SK-N-SH treated with all-trans-retinoic acid at 6 μM for 48 hours (cell line): Measurements from ENCODE around the gene HDAC8.
A peak's percentile ranks its signal among the peaks of the same experiment; 100 is the strongest.

Experiments used
- ATAC-seq: fragments of 200-7000 bp; cut with Tn5 transposase; 3 replicates; pipeline ENCODE4 v1.9.1; 2020; ENCODE audit warnings: mild to moderate bottlenecking, moderate library complexity
- ARNTL ChIP-seq: fragments of 450-650 bp; formaldehyde crosslinking; IDR thresholded peaks from 2 replicates; pipeline ENCODE4 v1.5.0; 2020; ENCODE audit warnings: low read depth, mild to moderate bottlenecking, moderate library complexity, borderline replicate concordance
- BACH2 ChIP-seq: fragments of 250-450 bp; sonication (Bioruptor Pico); IDR thresholded peaks from 2 replicates; pipeline ENCODE4 v1.9.0; 2021; ENCODE audit warnings: mild to moderate bottlenecking, borderline replicate concordance
- CSDC2 ChIP-seq: fragments of 250-450 bp; sonication (Bioruptor Pico); IDR thresholded peaks from 2 replicates; pipeline ENCODE4 v1.5.0; 2020; ENCODE audit warnings: mild to moderate bottlenecking, moderate library complexity
- ESRRG ChIP-seq: fragments of 250-450 bp; sonication (Bioruptor Pico); IDR thresholded peaks from 2 replicates; pipeline ENCODE4 v1.6.1; 2021; ENCODE audit warnings: mild to moderate bottlenecking
- GLIS3 ChIP-seq: fragments of 250-450 bp; sonication (Bioruptor Pico); IDR thresholded peaks from 2 replicates; pipeline ENCODE4 v1.5.0; 2020; ENCODE audit warnings: mild to moderate bottlenecking, moderate library complexity
- ISL1 ChIP-seq: fragments of 250-450 bp; sonication (Bioruptor Pico); IDR thresholded peaks from 2 replicates; pipeline ENCODE4 v2.1.2; 2022; ENCODE audit warnings: mild to moderate bottlenecking, moderate library complexity
- OSR1 ChIP-seq: fragments of 250-450 bp; sonication (Bioruptor Pico); IDR thresholded peaks from 2 replicates; pipeline ENCODE4 v1.8.0; 2022; ENCODE audit warnings: moderate library complexity, mild to moderate bottlenecking, inconsistent platforms
- PPARA ChIP-seq: fragments of 250-450 bp; sonication (Bioruptor Pico); IDR thresholded peaks from 2 replicates; pipeline ENCODE4 v1.5.0; 2020; ENCODE audit warnings: mild to moderate bottlenecking, borderline replicate concordance
- RARB ChIP-seq: fragments of 250-450 bp; sonication (Bioruptor Pico); IDR thresholded peaks from 2 replicates; pipeline ENCODE4 v1.8.0; 2021; ENCODE audit warnings: mild to moderate bottlenecking, moderate library complexity
- SNAI2 ChIP-seq: fragments of 250-450 bp; sonication (Bioruptor Pico); IDR thresholded peaks from 2 replicates; pipeline ENCODE4 v1.5.0; 2020; ENCODE audit warnings: mild to moderate bottlenecking, moderate library complexity
- TCF4 ChIP-seq: fragments of 250-450 bp; sonication (Bioruptor Pico); IDR thresholded peaks from 2 replicates; pipeline ENCODE4 v1.8.0; 2021; ENCODE audit warnings: mild to moderate bottlenecking, moderate library complexity, borderline replicate concordance
- TSHZ2 ChIP-seq: fragments of 250-450 bp; sonication (Bioruptor Pico); IDR thresholded peaks from 2 replicates; pipeline ENCODE4 v1.5.0; 2020; ENCODE audit warnings: mild to moderate bottlenecking, moderate library complexity
- ZC3H10 ChIP-seq: fragments of 250-450 bp; sonication (Bioruptor Pico); IDR thresholded peaks from 2 replicates; pipeline ENCODE4 v1.5.1; 2021; ENCODE audit warnings: mild to moderate bottlenecking, moderate library complexity
- ZFP3 ChIP-seq: fragments of 250-450 bp; sonication (Bioruptor Pico); IDR thresholded peaks from 2 replicates; pipeline ENCODE4 v1.5.0; 2020; ENCODE audit warnings: mild to moderate bottlenecking, moderate library complexity
- ZFP30 ChIP-seq: fragments of 450-650 bp; formaldehyde crosslinking; IDR thresholded peaks from 2 replicates; pipeline ENCODE4 v1.5.0; 2022; ENCODE audit warnings: mild to moderate bottlenecking, moderate library complexity
- ZNF565 ChIP-seq: fragments of 450-650 bp; formaldehyde crosslinking; conservative IDR thresholded peaks from 2 replicates; pipeline ENCODE4 v1.5.0; 2020; ENCODE audit warnings: low read depth, mild to moderate bottlenecking, moderate library complexity
- ZNF70 ChIP-seq: fragments of 450-650 bp; formaldehyde crosslinking; IDR thresholded peaks from 2 replicates; pipeline ENCODE4 v1.5.0; 2020; ENCODE audit warnings: mild to moderate bottlenecking, moderate library complexity
- ZNF8 ChIP-seq: fragments of 450-650 bp; formaldehyde crosslinking; IDR thresholded peaks from 2 replicates; pipeline ENCODE4 v1.5.0; 2020; ENCODE audit warnings: mild to moderate bottlenecking, moderate library complexity
- TF ChIP-seq, protein P1 (sequence below): fragments of 250-450 bp; sonication (Bioruptor Pico); IDR thresholded peaks from 2 replicates; pipeline ENCODE4 v1.5.1; 2021; ENCODE audit warnings: mild to moderate bottlenecking, moderate library complexity
- TF ChIP-seq, protein P2 (sequence below): fragments of 250-450 bp; sonication (Bioruptor Pico); IDR thresholded peaks from 2 replicates; pipeline ENCODE4 v1.5.1; 2020; ENCODE audit warnings: low read depth, mild to moderate bottlenecking, moderate library complexity

The HDAC8 gene

DNA sequence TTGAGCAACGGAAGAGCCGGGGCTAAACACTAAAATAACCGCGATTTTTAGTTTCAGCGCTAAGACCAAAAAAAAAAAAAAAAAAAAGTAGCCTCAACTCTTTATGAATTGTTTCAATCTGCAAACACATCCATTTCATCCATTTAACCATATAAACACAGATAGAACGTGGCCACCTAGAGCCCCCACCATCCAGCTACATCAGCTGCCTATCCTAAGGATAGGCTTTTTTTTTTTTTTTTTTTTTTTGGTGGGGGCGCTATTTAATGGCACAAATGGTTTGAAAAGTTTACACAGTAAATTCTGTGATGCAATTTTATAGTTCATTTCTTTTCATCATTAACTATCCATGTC lies 492 bp upstream of the HDAC8 start:
- TF ChIP-seq ZNF565 (CRISPR knock-in tag), result no peak
- no peak for TF ChIP-seq CSDC2 (CRISPR knock-in tag)
- TF ChIP-seq RARB (CRISPR knock-in tag), result no peak
- no peak for TF ChIP-seq ZNF8 (CRISPR knock-in tag)
- TF ChIP-seq GLIS3, result no peak
- no peak for TF ChIP-seq ARNTL (CRISPR knock-in tag)
- no peak for TF ChIP-seq ZFP3 (CRISPR knock-in tag)
- TF ChIP-seq, protein P1, sequence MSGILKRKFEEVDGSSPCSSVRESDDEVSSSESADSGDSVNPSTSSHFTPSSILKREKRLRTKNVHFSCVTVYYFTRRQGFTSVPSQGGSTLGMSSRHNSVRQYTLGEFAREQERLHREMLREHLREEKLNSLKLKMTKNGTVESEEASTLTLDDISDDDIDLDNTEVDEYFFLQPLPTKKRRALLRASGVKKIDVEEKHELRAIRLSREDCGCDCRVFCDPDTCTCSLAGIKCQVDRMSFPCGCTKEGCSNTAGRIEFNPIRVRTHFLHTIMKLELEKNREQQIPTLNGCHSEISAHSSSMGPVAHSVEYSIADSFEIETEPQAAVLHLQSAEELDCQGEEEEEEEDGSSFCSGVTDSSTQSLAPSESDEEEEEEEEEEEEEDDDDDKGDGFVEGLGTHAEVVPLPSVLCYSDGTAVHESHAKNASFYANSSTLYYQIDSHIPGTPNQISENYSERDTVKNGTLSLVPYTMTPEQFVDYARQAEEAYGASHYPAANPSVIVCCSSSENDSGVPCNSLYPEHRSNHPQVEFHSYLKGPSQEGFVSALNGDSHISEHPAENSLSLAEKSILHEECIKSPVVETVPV, result no peak
- no peak for TF ChIP-seq ISL1 (CRISPR knock-in tag)
- ATAC-seq, result peak; percentile 20

GRCh38 chrX:72569786-72570185 lies 2.9 kb downstream of the HDAC8 start:
- TF ChIP-seq TSHZ2 (CRISPR knock-in tag) (no peak), CSDC2 (CRISPR knock-in tag) (no peak), BACH2 (CRISPR knock-in tag) (no peak), SNAI2 (no peak), ZFP30 (CRISPR knock-in tag) (no peak), ZNF8 (CRISPR knock-in tag) (no peak), ESRRG (CRISPR knock-in tag) (no peak), ZC3H10 (CRISPR knock-in tag) (no peak), ZNF565 (CRISPR knock-in tag) (no peak), ZNF70 (CRISPR knock-in tag) (no peak), TCF4 (CRISPR knock-in tag) (no peak), PPARA (CRISPR knock-in tag) (no peak), OSR1 (CRISPR knock-in tag) (no peak)
- TF ChIP-seq, protein P2, sequence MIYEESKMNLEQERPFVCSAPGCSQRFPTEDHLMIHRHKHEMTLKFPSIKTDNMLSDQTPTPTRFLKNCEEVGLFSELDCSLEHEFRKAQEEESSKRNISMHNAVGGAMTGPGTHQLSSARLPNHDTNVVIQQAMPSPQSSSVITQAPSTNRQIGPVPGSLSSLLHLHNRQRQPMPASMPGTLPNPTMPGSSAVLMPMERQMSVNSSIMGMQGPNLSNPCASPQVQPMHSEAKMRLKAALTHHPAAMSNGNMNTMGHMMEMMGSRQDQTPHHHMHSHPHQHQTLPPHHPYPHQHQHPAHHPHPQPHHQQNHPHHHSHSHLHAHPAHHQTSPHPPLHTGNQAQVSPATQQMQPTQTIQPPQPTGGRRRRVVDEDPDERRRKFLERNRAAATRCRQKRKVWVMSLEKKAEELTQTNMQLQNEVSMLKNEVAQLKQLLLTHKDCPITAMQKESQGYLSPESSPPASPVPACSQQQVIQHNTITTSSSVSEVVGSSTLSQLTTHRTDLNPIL (CRISPR knock-in tag), result no peak
- ATAC-seq, result no peak; the same call in 2 of the 3 replicates

- no peak for ATAC-seq
- TF ChIP-seq GLIS3 (no peak), BACH2 (CRISPR knock-in tag) (no peak), CSDC2 (CRISPR knock-in tag) (no peak), ZC3H10 (CRISPR knock-in tag) (no peak), ZNF70 (CRISPR knock-in tag) (no peak), ZNF565 (CRISPR knock-in tag) (no peak), ISL1 (CRISPR knock-in tag) (no peak), RARB (CRISPR knock-in tag) (no peak), ZFP3 (CRISPR knock-in tag) (no peak)
- TF ChIP-seq, protein P1, result no peak
- TF ChIP-seq, protein P2 (CRISPR knock-in tag), result no peak
Observed at GRCh38 chrX:72568406-72569092, 4.1 kb downstream of the HDAC8 start.
